A673 (cell line): ENCODE data around the gene PTGDR2.

Experiments
- CTCF ChIP-seq: fragments of 300-800, 200-600 bp; sonication (generic); conservative IDR thresholded peaks from 2 replicates; pipeline ENCODE4 v1.5.1; 2017; ENCODE audit warnings: low read depth, mild to moderate bottlenecking, antibody characterized with exemption, low read length, moderate library complexity, mixed read lengths
- EZH2 ChIP-seq: fragments of 200-600 bp; sonication (generic); IDR thresholded peaks from 2 replicates; pipeline ENCODE4 v1.6.1; 2017; ENCODE audit warnings: borderline replicate concordance, low read depth, mild to moderate bottlenecking, mixed read lengths, antibody characterized with exemption, low read length; ENCODE audit not compliant: poor library complexity, severe bottlenecking

- TF ChIP-seq EZH2 (no peak), CTCF (no peak)
Measured at GRCh38 chr11:60810569-60810968, 45.2 kb downstream of the PTGDR2 start.
